ENCODE measurements around the gene LCN12. TPM values are rescaled to one million over a fixed set of nuclear protein-coding genes. Genes with fewer than 3 reads are reported as not detected.

The LCN12 gene
- total RNA-seq, 1 experiment from 2014 or later, result not detected

DNA sequence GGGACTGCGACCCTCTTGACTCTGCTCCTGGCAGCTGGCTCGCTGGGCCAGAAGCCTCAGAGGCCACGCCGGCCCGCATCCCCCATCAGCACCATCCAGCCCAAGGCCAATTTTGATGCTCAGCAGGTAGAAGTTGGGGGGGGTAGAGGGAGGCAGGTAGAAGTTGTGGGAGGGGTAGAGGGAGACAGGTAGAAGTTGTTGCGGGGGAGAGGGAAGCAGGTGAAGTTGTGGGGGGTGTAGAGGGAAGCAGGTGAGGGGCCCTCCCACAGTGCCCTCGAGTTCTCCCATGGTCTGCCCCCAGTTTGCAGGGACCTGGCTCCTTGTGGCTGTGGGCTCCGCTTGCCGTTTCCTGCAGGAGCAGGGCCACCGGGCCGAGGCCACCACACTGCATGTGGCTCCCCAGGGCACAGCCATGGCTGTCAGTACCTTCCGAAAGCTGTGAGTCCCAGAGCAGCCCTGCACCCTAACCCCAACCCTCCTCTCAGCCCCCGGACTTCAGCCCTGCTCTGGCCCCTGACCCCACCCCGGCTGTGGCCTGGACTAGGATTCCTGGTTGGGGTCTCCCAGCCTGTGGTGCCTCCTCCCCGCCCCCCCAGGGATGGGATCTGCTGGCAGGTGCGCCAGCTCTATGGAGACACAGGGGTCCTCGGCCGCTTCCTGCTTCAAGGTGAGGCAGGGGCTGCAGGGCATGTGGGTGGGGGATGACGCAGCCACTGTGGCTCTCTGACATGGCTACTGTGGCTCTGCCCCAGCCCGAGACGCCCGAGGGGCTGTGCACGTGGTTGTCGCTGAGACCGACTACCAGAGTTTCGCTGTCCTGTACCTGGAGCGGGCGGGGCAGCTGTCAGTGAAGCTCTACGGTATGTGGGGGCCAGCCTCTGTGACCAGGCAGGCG, 6.5 kb upstream of the LCN12 start:
- no peak for DNase-seq (ENCODE audit: low spot score)

DNA sequence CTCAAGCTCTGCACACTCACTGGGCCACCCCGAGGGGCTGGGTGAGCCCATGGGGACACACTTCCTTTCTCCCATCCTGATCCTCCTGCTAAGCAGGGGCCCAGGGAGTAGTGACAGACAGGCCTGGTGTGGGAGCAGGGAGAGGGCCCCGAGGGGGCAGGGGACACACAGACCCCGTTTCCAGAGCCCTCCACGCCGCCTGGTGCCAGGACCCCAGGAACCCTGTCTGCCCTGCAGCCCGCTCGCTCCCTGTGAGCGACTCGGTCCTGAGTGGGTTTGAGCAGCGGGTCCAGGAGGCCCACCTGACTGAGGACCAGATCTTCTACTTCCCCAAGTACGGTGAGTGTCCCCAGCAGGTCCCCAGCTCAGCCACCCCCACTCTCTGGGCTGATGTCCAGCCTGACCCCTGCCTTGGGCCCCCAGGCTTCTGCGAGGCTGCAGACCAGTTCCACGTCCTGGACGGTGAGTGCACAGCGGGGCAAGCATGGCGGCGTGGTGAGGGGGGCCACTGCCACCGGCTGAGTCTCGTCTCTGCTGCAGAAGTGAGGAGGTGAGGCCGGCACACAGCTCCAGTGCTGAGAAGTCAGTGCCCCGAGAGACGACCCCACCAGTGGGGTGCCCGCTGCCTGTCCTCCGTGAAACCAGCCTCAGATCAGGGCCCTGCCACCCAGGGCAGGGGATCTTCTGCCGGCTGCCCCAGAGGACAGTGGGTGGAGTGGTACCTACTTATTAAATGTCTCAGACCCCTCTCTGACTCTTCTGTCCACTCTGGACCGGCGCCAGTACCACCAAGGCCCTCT, 5.6 kb upstream of the LCN12 start:
- DNase-seq (ENCODE audit: low spot score), result no peak

DNA sequence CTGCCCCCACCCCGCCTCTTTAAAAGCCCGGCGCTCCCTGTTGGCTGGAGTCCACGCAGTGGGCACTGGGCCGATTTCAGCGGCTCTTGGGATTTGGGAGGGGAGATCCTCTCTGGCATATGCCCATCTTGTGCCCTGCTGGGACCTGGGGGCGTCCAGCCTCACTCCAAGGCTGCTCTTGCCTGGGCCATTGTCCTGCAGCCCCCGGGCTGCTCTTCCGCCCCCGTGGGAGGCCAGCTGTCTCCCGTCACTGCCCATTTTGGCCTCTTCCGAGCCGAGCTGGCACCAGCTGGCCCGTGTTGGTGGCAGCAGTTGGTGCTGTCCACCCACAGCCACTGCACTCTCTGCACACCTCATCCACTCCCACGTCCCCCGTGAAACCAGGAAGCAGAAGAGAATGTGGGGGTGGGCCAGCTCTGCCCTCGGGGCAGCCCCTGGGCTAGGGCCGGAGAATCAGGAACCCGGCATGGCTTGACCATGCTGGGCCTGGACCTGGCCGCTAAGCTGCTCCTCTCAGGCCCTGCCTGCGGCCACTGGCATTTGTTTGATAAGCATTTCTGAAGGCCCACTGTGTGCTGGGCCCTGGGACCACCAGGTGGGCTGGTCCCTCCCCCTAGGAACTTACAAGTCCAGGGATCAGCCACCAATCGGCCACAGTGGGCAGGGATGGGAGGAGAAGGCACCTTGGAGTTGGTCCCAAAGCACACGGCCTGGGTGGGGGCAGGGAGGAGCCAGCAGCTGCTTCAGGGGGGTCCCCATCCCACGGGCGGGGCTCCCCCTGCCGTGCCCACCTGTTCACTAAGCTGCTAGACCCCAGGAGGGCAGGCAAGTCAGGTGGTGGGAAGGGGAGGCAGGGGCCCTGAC, 4.8 kb upstream of the LCN12 start:
- no peak for DNase-seq (ENCODE audit: low spot score)

DNA sequence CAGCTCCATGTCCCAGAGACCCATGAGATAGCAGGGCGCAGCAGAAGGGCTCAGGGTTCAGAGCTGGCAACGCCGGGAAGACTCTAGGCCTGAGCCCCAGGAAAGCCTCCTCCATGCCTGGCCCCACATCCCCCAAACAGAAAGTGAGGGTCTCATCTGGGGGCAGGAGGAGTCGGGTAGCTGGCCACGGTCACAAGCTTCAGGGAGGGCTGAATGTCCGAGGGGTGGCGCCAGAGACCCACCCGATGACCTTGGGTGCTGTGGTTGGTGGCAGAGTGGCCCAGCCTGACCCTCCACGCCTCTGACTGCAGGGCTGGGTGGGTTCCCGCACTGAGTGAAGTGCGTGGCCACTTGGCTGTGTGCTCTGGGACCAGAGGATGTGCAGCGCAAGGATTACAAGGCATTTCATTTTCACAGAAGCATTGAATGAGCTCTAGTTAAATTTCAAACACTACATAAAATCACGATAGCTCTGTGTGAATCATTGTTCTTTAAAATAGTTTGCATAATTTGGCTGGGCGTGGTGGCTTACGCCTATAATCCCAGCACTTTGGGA, 4.0 kb upstream of the LCN12 start:
- DNase-seq (ENCODE audit: low spot score), result no peak

DNA sequence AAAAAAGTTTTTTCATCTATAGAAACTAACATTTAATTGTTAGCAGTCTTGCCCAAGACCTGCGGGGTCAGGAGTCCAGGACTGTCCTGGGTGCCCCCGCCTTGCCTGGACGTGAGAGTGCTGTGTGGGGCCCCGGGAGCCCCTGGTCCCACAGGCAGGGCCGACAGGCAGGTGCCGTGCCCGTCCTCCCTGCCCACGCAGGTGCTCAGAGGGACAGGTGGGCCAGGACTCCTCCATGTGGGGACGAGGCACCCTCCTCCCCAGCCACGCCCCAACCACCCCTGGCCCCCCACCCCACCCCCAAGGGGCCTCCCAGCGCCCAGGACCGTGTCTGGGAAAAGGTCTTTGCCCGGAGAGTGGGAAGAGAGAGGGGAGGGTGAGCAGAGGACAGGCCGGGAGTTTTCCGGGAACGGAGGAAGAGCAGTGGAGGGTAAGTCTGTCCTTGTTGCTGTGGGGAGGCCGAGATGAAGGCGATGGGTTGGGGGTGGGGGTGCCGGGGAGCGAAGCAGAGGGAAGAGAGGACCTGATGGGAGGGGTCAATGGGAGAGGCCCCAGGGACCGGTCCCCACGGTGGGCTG, 2.7 kb upstream of the LCN12 start:
- no peak for DNase-seq (ENCODE audit: low spot score)

DNA sequence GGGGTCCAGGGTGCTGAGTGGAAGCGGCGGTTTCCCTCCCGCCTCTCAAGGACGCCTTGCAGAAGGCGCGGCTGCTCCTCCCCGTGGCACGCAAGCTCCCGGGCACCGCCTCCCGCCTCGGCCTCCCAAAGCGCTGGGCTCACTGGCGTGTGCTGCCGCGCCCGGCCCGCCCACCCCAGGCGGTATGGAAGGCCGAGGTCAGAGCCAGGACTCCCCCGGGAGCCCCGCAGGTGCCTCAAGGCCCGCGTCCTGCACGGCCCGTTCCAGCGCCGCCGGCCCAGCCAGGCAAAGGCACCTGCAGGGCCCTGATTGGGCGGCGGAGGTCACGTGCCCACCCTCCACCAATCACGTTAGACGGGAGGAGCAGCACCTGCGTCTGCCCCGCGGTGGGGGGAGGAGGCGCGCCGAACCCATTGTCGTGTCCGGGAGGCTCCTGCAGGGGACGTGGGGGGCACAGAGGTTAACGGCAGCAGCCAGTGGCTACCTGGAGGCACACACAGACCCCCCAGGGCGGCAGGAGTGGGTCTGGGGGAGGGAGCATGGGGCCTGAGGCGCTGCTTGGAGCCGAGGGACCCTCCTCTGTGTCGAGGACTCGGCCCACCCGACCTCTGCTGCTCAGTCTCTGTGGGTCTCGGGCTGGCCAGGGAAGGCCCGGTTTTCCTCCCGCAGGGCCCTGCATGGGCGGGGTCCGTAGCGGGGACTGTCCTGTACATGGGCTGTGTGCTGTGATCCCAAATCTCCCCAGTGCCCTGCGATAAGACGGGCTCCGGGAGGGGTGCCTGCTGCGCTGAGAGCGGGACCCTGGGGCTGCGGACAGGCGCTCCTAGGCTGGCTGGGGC, 2.0 kb upstream of the LCN12 start:
- DNase-seq (ENCODE audit: low spot score), result peak; percentile 86

DNA sequence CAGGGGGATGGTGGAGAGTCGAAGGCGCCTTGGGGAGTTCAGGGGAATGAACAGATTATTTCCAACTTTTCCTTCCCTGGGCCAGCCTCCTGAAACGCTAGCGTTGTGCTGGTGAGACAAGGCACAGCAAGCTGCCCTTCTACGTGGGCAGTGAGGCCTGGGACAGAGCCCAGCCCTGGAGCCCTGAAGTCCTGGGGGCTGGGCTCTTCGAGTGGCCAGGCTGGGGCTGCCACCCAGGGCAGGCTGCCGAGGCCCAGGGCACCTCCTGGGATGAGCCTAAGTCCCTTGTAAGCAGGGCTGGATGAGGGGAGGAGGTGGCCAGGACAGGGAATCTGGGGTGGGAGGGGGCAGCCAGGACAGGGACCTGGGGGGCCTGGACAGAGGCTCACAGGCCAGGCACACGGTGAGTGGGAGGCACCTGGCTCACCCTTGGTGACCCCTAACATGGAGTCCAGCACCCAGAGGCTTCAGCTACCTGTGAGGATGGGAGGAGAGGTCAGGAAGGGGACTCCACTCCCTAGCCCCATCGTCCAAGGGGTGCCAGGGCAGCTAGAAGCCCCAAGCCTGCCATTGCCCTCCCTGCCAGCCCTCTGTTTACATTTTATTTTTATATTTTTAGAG, 1.3 kb upstream of the LCN12 start:
- DNase-seq (ENCODE audit: low spot score), result no peak

DNA sequence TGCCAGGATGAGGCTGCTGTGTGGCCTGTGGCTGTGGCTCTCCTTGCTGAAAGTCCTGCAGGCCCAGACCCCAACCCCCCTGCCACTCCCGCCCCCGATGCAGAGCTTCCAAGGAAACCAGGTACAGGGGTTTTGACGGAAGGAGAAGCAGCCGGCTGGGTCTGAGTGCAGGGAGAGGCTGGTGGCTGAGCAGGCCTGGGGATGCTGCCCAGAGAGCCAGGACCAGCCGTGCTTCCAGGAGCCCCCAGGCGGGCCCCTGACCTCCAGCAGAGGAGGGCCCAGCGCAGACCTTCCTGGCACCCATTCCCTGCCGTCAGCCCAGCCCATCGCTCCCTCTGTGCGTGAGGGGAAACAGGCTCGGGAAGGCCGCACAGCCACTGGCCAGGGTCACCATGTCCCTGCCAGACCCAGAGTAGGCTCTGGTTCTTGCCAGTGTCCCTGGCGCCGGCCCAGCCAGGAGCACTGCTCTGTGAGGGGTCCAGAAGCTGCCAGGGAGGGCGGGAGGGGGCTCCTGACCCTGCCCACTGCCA, 313 bp downstream of the LCN12 start:
- no peak for DNase-seq (ENCODE audit: low spot score)

DNA sequence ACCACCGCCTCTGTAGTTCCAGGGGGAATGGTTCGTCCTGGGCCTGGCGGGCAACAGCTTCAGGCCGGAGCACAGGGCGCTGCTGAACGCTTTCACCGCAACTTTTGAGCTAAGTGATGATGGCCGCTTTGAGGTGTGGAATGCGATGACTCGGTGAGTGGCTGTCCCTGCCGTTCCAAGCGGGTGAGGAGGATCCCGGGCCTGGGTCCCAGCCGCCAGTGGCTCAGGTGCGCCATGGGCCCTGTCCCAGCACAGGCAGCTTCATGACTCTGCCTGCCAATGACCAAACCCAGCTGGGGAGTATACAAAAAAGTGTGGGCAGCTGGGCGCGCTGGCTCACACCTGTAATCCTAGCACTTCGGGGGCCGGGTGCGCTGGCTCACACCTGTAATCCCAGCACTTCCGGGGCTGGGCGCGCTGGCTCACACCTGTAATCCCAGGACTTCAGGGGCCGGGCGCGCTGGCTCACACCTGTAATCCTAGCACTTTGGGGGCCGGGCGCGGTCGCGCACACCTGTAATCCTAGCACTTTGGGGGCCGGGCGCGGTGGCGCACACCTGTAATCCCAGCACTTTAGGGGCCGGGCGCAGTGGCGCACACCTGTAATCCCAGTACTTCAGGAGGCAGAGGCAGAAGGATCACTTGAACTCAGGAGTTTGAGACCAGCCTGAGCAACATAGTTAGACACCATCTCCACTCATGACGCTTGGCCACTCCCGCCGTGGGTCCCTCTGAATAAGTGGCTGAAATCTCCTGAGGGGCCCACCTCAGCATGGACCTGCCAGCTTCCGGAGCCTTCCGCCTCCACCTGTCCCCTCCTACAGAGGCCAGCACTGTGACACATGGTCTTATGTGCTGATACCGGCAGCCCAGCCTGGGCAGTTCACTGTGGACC, 1.1 kb downstream of the LCN12 start:
- no peak for DNase-seq (ENCODE audit: low spot score)

DNA sequence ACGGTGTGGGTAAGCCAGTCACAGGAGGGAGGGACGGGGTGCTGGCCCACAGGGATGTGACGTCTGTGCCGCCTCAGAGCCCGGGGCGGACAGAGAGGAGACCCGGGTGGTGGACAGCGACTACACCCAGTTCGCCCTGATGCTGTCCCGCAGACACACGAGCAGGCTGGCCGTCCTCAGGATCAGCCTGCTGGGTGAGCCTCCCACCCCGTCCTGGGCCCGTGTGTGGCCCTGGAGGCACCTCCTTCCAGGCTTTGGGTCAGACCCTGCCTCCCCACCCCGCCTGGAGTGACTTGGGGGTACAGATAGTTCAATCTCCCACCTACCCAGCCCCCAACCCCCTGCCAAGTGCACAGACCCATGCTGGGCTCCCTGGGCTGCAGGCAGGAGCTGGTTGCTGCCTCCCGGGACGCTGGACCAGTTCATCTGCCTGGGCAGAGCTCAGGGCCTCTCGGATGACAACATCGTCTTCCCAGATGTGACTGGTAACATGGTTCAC, 1.7 kb downstream of the LCN12 start:
- no peak for DNase-seq (ENCODE audit: low spot score)

DNA sequence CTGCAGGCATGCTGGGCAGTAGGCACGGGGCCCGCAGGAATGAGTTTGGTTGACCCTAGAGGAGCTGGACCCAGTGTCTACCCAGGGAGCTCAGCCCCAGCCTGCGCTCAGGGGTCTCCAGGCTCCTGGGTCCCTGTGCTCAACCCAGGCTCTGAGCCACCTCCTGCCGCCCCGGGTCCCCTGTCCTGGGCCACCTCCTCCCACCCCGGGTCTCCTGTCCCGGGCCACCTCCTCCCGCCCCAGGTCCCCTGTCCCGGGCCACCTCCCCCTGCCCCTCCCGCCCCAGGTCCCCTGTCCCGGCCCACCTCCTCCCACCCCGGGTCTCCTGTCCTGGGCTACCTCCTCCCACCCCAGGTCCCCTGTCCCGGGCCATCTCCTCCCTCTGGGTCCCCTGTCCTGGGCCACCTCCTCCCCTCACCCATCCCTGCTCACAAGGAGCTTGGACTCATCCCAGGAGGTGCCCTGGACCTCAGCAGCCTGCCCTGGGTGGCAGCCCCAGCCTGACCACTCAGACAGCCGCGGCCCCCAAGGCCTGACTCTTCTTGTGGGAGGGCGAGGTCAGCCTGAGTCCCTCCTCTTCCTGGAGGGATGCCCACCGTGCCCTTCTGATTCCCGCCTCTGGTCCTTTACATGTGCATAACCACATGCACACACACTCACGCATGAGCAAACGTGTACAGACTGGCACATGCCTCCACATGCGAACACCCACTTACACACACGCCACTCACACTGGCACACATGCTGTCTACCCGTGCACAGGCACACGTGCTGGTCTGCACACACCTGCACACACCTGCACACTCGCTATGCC, 2.4 kb downstream of the LCN12 start:
- DNase-seq (ENCODE audit: low spot score), result no peak

DNA sequence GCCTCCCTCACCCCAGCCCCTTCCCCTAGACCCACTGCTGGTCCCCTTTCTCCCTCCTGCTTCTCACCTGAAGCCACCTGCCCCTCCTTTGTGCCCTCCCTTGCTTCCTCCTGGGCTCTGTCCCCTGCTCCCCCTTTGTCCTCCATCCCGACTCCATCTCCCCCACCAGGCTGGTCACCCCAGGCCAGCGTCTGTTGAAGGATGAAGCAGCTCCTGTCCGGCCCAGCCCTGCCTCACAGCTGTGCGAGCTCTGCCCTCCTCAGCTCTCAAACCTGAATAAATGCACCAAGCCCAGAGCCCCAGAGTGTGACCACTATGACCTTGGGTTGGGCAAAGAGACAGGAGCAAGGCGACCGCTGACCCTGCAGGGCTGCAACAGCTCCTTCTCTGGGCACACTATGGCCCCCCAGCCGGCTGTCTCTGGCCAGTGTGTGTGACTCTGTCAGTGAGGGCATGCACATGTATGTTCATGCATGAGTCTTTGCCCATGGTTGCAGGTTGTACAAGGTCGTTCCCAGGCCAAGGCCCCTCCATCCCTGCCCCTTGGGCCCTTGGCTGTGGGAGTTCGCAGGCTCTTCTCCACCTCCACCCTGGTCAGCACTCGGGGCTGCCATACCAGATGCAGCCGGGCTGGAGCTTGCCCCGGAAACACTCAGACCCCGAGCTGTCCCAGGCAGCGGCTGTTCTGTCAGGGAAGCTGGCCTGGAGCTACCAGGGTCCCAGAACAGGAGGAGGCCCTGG, 3.3 kb downstream of the LCN12 start:
- no peak for DNase-seq (ENCODE audit: low spot score)

DNA sequence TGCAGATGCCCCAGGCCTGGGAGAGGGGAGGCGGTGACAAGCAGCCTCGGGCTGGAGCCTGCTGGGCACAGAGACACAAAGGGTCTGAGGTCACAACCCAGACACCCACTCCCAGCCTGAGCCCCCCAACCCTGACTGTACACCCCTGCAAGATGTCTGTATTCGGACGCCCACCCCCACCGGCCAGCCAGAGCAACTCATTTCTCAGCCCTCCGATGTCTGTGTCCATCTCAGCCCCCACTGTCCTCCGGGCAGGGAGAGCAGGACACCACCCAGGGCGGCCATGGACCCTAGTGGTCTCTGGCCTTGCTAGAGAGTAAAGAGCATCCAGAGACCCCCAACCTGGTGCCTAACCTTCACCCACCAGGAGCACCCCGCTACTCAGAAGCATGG, 3.9 kb downstream of the LCN12 start:
- DNase-seq (ENCODE audit: low spot score), result no peak

DNA sequence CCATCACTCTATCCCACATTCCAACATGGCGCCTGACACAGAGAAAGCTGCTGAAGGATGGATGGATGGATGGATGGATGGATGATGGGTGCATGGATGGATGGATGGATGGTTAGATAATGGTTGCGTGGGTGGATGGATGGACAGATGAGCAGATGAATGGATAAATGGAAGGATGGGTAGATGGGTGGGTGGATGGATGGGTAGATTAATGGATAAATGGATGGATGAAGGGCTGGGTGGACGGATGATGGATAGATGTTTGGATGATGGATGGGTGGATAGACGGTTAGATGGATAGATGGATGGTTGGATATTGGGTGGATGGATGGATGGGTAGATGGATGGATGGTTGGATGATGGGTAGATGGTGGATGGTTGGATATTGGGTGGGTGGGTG, 4.5 kb downstream of the LCN12 start:
- no peak for DNase-seq (ENCODE audit: low spot score)

DNA sequence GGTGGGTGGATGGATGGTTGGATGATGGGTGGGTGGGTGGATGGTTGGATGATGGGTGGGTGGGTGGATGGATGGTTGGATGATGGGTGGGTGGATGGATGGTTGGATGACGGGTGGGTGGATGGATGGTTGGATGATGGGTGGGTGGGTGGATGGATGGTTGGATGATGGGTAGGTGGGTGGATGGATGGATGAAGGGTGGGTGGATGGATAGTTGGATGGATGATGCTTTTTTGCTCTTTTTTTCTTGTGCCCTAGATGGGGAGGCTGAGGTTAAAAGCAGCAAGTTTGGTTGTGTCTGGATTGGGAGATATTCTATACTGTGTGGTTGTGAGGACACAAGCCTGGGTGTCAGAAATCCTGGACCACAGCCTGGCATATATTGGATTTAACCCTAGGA, 5.4 kb downstream of the LCN12 start:
- no peak for DNase-seq (ENCODE audit: low spot score)

DNA sequence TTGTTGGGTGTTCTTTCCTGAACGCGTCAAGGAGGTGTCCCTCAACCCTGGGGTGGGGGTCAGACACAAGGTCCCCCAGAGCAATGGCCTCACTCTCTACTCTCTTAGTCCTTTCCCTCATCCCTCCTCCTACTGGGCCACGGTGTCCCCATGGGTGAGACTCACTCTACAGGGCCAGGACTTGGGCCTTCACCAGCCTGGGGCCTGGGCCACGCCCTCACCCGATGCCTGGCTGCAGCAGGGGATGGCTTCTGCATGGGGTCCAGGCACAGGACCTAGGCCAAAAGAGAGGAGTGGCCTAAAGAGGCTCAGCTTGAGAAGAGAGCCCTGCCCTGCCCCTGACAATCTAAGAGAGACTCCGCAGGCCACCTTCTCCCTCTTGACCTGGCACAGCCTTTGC, 5.8 kb downstream of the LCN12 start:
- DNase-seq (ENCODE audit: low spot score), result no peak

DNA sequence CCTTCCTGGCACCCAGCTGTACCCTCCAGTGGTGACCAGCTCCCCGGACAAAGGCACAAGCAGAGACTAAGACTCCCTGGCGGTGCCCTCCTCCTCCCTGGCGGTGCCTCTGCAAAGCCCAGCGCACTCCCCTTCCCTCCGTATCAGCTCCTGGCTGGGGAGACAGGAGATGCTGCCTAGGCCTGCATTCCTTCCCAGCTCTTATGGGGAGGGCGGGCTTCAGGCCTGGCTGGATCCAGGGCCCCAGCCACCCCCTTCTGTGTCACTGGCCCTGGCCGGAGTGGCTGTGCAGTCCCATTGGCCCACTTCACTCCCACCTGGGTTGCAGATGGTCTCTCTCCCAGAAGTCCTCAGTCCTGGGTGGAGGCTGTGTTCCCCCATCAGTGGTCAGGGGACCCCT, 6.4 kb downstream of the LCN12 start:
- no peak for DNase-seq (ENCODE audit: low spot score)
